Loucy (cell line): ENCODE results near the gene PIGN.

Source experiments
- H2AFZ ChIP-seq: fragments of 200-600 bp; sonication (generic); 2 replicates; pipeline ENCODE4 v1.6.0; 2016; ENCODE audit warnings: antibody characterized with exemption, mild to moderate bottlenecking, low read length, moderate library complexity
- H3F3A ChIP-seq: fragments of 200-600 bp; 2 replicates; pipeline ENCODE4 v1.6.0; 2016; ENCODE audit warnings: antibody characterized with exemption, low read depth, mild to moderate bottlenecking
- H3K27me3 ChIP-seq: fragments of 200-600 bp; sonication (generic); 2 replicates; pipeline ENCODE4 v1.6.1; 2014; ENCODE audit warnings: low read length, mild to moderate bottlenecking; ENCODE audit not compliant: insufficient read depth, poor library complexity, severe bottlenecking
- H3K36me3 ChIP-seq: fragments of 200-600 bp; sonication (generic); 2 replicates; pipeline ENCODE4 v1.6.1; 2016; ENCODE audit warnings: low read length; ENCODE audit not compliant: insufficient read depth
- H3K4me1 ChIP-seq: fragments of 200-600 bp; sonication (generic); 2 replicates; pipeline ENCODE4 v1.5.1; 2014; ENCODE audit warnings: low read length, mild to moderate bottlenecking; ENCODE audit not compliant: insufficient read depth, poor library complexity, severe bottlenecking
- H3K4me2 ChIP-seq: fragments of 200-600 bp; sonication (generic); 2 replicates; pipeline ENCODE4 v1.6.0; 2014; ENCODE audit warnings: antibody characterized with exemption, low read length, low read depth, mild to moderate bottlenecking; ENCODE audit not compliant: poor library complexity, severe bottlenecking
- H3K4me3 ChIP-seq: fragments of 200-600 bp; sonication (generic); 2 replicates; pipeline ENCODE4 v1.5.1; 2014; ENCODE audit warnings: low read length, mild to moderate bottlenecking, mixed read lengths; ENCODE audit not compliant: poor library complexity, severe bottlenecking
- H3K79me2 ChIP-seq: fragments of 200-600 bp; sonication (generic); 2 replicates; pipeline ENCODE4 v1.6.1; 2014; ENCODE audit warnings: low read length; ENCODE audit not compliant: insufficient read depth
- H3K9ac ChIP-seq: fragments of 200-600 bp; sonication (generic); 2 replicates; pipeline ENCODE4 v1.6.0; 2014; ENCODE audit warnings: mild to moderate bottlenecking, low read depth, low read length, moderate library complexity; ENCODE audit not compliant: poor library complexity, severe bottlenecking
- H3K9me2 ChIP-seq: fragments of 200-600 bp; sonication (generic); replicated peaks from 2 replicates; pipeline ENCODE4 v1.6.1; 2016; ENCODE audit warnings: low read depth, low read length, mixed read lengths
- H3K9me3 ChIP-seq: fragments of 200-600 bp; sonication (generic); 2 replicates; pipeline ENCODE4 v1.6.1; 2014; ENCODE audit warnings: mild to moderate bottlenecking, antibody characterized with exemption, low read length, low read depth; ENCODE audit not compliant: insufficient read depth
- H4K20me1 ChIP-seq: fragments of 200-600 bp; sonication (generic); 2 replicates; pipeline ENCODE4 v1.6.0; 2014; ENCODE audit warnings: antibody characterized with exemption, low read length, mild to moderate bottlenecking; ENCODE audit not compliant: insufficient read depth, poor library complexity, severe bottlenecking
- EZH2phosphoT487 ChIP-seq: fragments of 200-600 bp; IDR thresholded peaks from 2 replicates; pipeline ENCODE4 v1.6.1; 2018; ENCODE audit warnings: antibody characterized with exemption, mild to moderate bottlenecking, moderate library complexity, borderline replicate concordance
- TF ChIP-seq, protein P1 (sequence below): fragments of 200-600 bp; sonication (generic); conservative IDR thresholded peaks from 2 replicates; pipeline ENCODE4 v1.5.1; 2014; ENCODE audit warnings: mild to moderate bottlenecking, antibody characterized with exemption, low read length

PIGN gene

DNA sequence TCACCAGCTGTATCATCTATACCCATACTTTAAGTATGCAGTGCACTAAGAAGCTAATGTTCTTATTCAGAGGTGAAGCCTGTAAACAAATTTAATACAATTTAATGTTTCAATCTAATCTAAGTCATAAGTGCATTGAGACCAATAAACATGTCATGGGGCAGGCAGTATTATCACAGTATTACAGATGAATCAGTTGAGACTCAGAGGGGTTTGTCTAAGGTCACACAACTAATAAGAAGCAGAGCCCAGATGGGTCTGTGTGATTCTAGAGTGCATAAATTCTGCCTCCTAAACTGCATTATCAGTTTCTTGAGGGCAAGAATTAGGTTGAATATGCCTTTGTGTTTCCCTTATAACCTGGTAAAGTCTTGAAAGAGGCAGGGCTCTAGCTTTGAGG, 153.1 kb downstream of the PIGN start:
- Histone ChIP-seq H3K4me1 (peaks cover 32% of the 10 kb centered on the region), H3F3A (no peaks in the 10 kb centered on the region), H3K9me2 (no peaks in the 10 kb centered on the region), H3K9ac (no peak overlapping the region), H3K9me3 (no peaks in the 10 kb centered on the region), H3K4me3 (no peak overlapping the region), H4K20me1 (no peaks in the 10 kb centered on the region), H3K4me2 (peak overlapping the region; percentile 38), H3K36me3 (no peaks in the 10 kb centered on the region), H3K79me2 (no peaks in the 10 kb centered on the region), H3K27me3 (no peaks in the 10 kb centered on the region), H2AFZ (no peak overlapping the region)
- TF ChIP-seq, protein P1, sequence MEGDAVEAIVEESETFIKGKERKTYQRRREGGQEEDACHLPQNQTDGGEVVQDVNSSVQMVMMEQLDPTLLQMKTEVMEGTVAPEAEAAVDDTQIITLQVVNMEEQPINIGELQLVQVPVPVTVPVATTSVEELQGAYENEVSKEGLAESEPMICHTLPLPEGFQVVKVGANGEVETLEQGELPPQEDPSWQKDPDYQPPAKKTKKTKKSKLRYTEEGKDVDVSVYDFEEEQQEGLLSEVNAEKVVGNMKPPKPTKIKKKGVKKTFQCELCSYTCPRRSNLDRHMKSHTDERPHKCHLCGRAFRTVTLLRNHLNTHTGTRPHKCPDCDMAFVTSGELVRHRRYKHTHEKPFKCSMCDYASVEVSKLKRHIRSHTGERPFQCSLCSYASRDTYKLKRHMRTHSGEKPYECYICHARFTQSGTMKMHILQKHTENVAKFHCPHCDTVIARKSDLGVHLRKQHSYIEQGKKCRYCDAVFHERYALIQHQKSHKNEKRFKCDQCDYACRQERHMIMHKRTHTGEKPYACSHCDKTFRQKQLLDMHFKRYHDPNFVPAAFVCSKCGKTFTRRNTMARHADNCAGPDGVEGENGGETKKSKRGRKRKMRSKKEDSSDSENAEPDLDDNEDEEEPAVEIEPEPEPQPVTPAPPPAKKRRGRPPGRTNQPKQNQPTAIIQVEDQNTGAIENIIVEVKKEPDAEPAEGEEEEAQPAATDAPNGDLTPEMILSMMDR, result no peak
- no peak for TF ChIP-seq EZH2phosphoT487

DNA sequence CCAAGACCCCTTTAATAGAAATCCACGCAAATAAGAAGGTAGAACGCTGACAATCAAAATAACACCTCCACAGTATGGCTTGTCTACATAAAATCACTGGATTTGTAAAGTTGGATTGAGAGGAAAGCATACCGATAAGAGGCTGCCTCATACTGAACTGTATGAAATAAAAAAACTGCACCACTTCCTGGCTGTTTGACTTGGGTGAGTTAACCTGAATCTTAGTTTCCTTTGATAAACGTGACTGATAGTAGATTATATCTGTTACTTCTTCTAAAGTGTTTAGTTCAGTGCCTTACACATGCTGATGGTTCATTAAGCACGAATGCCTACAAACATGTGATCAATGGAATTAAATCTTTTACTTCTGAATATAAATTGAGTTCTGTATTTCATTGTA, 153.6 kb downstream of the PIGN start:
- no peaks in the 10 kb centered on the region for H3K27me3 ChIP-seq
- H3K79me2 ChIP-seq, result no peaks in the 10 kb centered on the region
- peaks cover 27% of the 10 kb centered on the region for H3K4me1 ChIP-seq
- no peak overlapping the region for H3K9ac ChIP-seq
- H3K4me3 ChIP-seq, result no peak overlapping the region
- TF ChIP-seq EZH2phosphoT487, result no peak
- TF ChIP-seq, protein P1, result no peak
- no peaks in the 10 kb centered on the region for H3F3A ChIP-seq
- no peak overlapping the region for H2AFZ ChIP-seq
- no peaks in the 10 kb centered on the region for H4K20me1 ChIP-seq
- H3K36me3 ChIP-seq, result no peaks in the 10 kb centered on the region
- H3K4me2 ChIP-seq, result peak overlapping the region; percentile 38
- H3K9me3 ChIP-seq, result no peaks in the 10 kb centered on the region
- no peaks in the 10 kb centered on the region for H3K9me2 ChIP-seq

DNA sequence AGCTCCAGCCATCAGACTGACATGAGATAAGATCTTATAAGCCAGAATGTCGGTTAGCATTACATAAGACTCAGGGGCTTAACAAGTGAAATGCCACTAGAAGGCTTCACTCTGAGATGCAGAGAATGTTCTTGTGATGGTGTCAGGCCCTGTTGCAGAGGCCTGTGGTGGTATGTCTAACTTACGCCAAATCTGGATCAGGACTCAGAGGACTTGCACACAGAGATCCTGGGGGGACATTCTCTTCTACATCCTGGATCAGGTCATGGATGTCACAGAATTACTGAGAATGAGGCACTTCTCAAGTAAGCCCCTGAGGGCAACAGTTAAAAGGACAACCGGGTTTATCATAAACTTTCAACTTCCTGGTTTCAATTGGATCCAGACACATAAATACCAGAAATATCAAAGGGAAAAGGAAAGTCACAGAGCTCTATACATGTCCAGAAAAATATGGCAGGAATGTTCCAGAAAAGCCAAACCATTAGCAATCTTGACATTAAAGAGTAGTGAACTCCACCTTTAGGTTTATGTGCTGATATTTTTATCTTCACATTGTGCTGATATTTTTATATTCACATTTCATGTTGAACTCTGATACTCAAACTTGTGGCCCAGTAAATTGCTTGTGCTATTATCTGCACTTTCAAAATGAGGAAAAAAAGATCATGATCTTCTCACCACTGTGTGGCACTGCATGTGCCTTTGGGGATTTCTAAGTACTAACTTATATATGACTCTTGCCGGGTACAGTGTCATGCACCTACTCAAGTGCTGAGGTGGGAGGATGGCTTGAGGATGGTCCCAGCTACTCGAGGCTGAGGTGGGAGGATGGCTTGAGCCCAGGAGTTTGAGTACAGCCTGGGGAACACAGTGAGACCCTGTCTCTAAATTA, 156.5 kb downstream of the PIGN start:
- Histone ChIP-seq H3K9ac (no peak overlapping the region), H4K20me1 (no peaks in the 10 kb centered on the region), H3K79me2 (no peaks in the 10 kb centered on the region), H3F3A (no peaks in the 10 kb centered on the region), H3K4me1 (peaks cover 26% of the 10 kb centered on the region), H3K36me3 (no peaks in the 10 kb centered on the region), H2AFZ (no peak overlapping the region), H3K4me3 (no peak overlapping the region), H3K4me2 (no peak overlapping the region), H3K9me3 (no peaks in the 10 kb centered on the region), H3K27me3 (no peaks in the 10 kb centered on the region), H3K9me2 (no peaks in the 10 kb centered on the region)
- TF ChIP-seq, protein P1, result peak; percentile 46
- no peak for TF ChIP-seq EZH2phosphoT487
